WTC11 (cell line): ENCODE results near the gene TH.

Experiments
- FOXP4 ChIP-seq: sonication (generic); formaldehyde crosslinking; IDR thresholded peaks from 2 replicates; pipeline ENCODE4 v1.8.0; 2022; ENCODE audit warnings: mild to moderate bottlenecking, missing genetic modification reagents
- PRDM15 ChIP-seq: sonication (generic); formaldehyde crosslinking; IDR thresholded peaks from 2 replicates; pipeline ENCODE4 v1.8.0; 2022; ENCODE audit warnings: missing genetic modification reagents
- SP1 ChIP-seq: sonication (generic); formaldehyde crosslinking; conservative IDR thresholded peaks from 2 replicates; pipeline ENCODE4 v1.8.1; 2022; ENCODE audit warnings: missing genetic modification reagents

GRCh38 chr11:2197771-2198520 lies 26.3 kb upstream of the TH start:
- TF ChIP-seq PRDM15 (CRISPR knock-in tag) = no peak
- TF ChIP-seq SP1 (CRISPR knock-in tag) = no peak
- no peak for TF ChIP-seq FOXP4 (CRISPR knock-in tag)
